GM19193 (cell line): ENCODE data around the gene DUSP16.

Experiments
- POLR2A ChIP-seq: IDR thresholded peaks from 4 replicates; pipeline ENCODE4 v1.6.1; 2011; ENCODE audit not compliant: insufficient read depth, insufficient read length; ENCODE audit errors: extremely low read depth

DUSP16 gene, protein sequence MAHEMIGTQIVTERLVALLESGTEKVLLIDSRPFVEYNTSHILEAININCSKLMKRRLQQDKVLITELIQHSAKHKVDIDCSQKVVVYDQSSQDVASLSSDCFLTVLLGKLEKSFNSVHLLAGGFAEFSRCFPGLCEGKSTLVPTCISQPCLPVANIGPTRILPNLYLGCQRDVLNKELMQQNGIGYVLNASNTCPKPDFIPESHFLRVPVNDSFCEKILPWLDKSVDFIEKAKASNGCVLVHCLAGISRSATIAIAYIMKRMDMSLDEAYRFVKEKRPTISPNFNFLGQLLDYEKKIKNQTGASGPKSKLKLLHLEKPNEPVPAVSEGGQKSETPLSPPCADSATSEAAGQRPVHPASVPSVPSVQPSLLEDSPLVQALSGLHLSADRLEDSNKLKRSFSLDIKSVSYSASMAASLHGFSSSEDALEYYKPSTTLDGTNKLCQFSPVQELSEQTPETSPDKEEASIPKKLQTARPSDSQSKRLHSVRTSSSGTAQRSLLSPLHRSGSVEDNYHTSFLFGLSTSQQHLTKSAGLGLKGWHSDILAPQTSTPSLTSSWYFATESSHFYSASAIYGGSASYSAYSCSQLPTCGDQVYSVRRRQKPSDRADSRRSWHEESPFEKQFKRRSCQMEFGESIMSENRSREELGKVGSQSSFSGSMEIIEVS

GRCh38 chr12:12562585-12563261 is at the start of gene DUSP16:
Gene DUSP16, minus strand, starts transcription at chr12:12562863. Its CDS starts 41,765 bp downstream, at chr12:12521098.
- TF ChIP-seq POLR2A: peak; percentile 82

DNA sequence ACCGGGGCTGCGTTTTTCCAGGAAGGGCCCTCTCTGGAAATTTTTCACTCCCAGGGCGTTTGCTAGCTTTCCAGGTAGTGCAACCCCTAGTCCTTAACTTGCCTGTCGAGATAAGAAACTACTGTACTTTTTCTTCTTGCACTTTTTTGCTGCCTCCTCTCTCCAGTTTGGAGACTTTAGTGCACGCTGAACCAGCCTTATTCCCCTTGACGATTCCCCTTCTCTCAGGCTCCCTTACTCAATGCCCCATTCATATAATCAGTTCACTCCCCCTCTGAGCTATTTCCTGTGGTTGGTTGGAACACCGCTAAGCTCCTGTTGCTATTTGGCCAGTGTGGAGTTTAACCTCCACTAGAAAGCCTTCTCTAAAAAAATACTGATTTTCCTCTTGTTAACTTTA is 49.7 kb upstream of the DUSP16 start:
- TF ChIP-seq POLR2A: no peak

GRCh38 chr12:12611512-12612306 is 49.0 kb upstream of the DUSP16 start, which contains the start of gene CREBL2:
Gene CREBL2, plus strand, starts transcription at chr12:12611876. Its CDS starts 297 bp downstream, at chr12:12612173.
- peak; percentile 83 for TF ChIP-seq POLR2A

DNA sequence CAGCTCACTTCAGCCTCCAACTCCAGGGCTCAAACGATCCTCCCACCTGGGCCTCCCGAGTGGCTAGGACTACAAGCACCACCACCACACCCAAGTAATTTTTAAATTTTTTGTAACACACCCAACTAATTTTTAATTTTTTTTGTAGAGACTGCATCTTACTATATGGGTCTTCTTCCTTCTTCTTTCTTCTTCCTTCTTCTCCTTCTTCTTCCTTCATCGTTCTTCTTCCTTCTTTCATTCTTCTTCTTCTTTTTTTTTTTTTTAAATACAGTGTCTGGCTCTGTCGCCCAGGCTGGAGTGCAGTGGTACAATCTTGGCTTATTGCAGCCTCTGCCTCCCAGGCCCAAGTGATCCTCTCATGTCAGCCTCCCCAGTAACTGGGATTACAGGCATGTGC is 48.0 kb upstream of the DUSP16 start:
- TF ChIP-seq POLR2A: no peak

- no peak for TF ChIP-seq POLR2A
Measured at GRCh38 chr12:12609692-12610091, 47.0 kb upstream of the DUSP16 start.

DNA sequence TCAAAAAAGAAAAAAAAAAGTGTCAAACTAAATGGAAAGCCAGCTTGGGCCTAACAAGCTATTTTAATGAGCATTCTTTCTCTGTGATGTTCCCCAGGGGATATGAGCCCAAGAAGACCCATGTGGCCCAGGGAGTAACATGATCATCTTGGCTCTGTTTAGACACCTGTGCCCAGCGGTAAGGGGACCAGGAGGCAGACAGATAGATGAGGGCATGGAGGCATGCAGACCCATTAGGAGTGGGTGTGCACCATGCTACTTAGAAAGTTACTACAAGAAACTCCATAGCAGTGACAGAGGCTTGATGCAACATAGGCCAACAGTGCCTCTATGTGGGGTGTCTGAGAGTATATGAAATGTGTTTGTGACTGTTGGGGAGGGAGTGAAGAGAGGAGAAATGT is 45.9 kb upstream of the DUSP16 start:
- no peak for TF ChIP-seq POLR2A

DNA sequence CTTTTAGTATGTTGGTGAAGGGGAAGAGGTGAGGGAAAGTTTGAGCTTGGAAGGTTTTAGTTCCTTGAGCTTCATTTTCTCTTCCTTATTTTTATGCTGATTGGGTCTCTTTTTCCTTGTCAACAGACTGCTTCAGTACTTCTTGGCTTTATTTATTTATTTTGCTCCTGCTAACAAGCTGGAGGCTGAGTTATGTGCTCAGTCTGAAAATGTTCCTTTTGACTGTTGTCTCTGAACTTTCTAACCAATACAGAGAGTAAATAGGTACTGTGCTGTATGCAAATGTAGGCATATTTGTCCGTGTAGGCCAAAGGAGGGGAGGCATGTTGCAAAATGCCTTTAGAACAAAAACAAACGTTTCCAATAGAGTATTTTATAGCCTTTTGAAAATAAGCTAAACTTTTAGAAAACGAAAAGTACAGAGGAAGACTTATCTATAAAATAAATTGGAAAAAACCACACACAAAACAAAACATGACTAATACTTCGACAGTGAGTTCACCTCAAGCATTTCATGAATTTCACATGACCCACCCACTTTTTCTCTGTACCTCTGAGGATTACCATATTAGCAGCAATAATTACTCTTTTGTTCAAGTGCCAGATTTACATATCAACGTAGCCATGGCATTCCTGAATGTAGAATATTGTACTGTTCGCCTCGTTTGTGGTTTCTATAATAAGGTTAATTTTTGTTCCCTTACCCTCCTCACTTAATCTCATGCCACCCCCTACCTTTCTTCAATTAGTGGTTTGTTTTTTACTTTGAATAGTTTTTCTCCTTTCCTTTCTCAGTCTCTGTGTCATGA is 44.3 kb upstream of the DUSP16 start:
- TF ChIP-seq POLR2A: no peak

- no peak for TF ChIP-seq POLR2A
Measured at GRCh38 chr12:12604740-12605139, 42.1 kb upstream of the DUSP16 start.

DNA sequence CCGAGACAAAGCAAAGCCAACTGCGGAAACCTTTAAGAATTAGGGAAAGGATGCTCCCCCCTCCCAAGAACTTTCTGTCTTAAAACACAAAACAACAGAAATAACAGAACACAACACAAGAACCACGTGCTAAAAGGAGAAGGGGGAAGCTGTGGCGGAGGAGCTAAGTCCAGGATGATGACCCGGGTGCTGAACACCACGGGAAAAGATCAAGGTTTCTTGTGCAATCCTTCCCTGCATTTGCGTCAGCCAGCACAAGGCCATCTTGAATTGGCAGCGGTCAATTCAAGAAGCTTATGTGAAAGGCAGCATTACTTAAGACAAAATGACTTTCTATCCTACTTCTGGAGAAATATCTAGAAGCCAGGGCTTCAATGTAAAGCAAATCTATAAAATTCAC is 38.0 kb upstream of the DUSP16 start:
- TF ChIP-seq POLR2A: no peak

GRCh38 chr12:12599750-12600643 is 37.3 kb upstream of the DUSP16 start:
- no peak for TF ChIP-seq POLR2A

DNA sequence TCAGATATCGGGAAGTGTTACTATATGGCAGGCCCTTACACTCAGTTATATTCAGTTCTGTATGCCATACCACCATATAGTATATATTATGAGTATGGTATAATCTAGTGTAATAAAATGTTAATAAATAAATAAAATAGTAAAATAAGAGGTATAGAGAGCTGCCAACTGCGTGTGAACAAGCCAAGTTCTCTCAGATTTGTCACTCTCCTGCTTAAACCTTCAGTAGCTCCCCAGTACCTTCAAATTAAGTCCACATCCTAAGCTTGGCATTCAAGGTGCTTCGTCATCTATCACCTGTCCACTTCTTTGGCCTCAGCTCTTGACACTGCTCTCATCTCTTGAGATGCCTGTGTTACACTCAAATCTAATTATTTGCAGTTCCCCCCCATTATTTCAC is 36.2 kb upstream of the DUSP16 start:
- TF ChIP-seq POLR2A: no peak

DNA sequence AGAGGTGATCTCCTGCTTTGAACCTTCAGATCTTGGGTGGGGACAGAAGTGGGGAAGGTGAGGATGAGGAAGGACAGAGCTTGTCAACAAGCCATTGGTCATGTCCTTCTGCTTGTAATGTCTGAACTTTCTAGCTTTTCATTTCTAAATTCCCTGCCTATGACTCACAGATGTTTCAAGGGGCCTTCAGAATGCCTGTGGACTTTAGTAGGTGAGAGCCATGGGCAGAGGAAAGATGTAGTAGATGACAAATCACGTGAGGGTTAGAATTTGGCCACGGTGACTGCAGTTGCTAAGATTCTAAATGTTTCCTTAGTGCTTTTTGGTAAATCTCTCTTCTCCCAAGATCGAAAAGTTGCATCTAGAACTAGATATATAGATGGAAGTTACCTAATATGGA is 30.3 kb upstream of the DUSP16 start:
- no peak for TF ChIP-seq POLR2A

DNA sequence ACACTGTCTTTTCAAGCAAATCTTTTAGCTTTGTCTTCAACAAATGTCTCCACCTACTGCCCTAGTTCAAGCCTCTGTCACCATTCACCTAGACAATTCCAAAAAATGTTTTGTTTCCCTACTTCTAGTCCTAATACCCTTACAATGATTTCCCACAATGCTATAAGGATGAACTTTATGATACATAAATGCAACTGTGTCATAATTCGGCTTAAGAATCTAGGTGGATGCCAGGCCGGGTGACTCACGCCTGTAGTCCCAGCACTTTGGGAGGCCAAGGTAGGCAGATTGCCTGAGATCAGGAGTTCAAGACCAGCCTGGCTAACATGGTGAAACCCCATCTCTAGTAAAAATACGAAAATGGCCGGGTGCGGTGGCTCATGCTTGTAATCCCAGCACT is 28.3 kb upstream of the DUSP16 start:
- no peak for TF ChIP-seq POLR2A
